AG04449 (cell line): Measurements from ENCODE around the gene ITPR1.

Experiments
- CTCF ChIA-PET: fragments of 350-600 bp; formaldehyde crosslinking; extraction: SDS; loops from one replicate; lab custom pipeline; 2021; ENCODE audit warnings: antibody characterized with exemption; lab: Yijun Ruan, JAX
- POLR2A ChIA-PET: fragments of 400-600, 350-600 bp; formaldehyde crosslinking; extraction: SDS; loops from one replicate; lab custom pipeline; 2020; ENCODE audit warnings: antibody characterized with exemption, inconsistent platforms; lab: Yijun Ruan, JAX
- DNase-seq: peaks from one replicate; pipeline ENCODE4 v3.0.0-alpha.2; 2010; ENCODE audit warnings: low read depth, low spot score
- H3K4me3 ChIP-seq: 2 replicates; pipeline ENCODE4 v1.5.1; 2011; ENCODE audit warnings: low read depth, mild to moderate bottlenecking, control low read depth, low read length
- CTCF ChIP-seq: IDR thresholded peaks from one replicate; pipeline ENCODE4 v1.5.1; 2011; ENCODE audit warnings: mild to moderate bottlenecking, moderate library complexity, low read length, control low read depth, inconsistent platforms; ENCODE audit not compliant: insufficient read depth; ENCODE audit errors: missing control alignments

The ITPR1 gene

DNA sequence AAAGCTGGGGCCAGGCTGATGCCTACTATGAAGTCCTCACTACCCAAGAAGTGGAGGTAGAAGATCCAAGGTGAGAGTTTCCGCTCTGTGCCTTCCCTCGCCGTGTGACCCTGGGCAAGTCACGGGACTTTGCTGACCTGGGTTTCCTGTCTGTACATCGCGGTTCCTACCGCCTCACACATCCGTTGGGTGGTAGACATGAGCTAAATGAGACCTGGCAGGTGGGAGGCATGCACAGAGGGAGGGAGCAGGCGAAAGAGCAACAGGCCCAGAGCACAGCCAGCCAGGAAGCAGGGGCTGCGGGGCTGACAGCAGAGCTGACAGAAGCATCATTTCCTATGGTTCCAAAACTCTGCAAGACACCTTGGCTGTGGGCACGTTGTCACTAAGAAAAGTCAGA lies 328.8 kb downstream of the ITPR1 start:
- no peak for TF ChIP-seq CTCF
- ChIA-PET POLR2A (no interaction called here), CTCF (no interaction called here)
- DNase-seq = no peak
- H3K4me3 ChIP-seq = no peak overlapping the region

- no peak for TF ChIP-seq CTCF
- H3K4me3 ChIP-seq = no peak overlapping the region
- DNase-seq = no peak
- ChIA-PET CTCF (no interaction called here), POLR2A (no interaction called here)
Measured at GRCh38 chr3:4822568-4822967, 329.4 kb downstream of the ITPR1 start.

DNA sequence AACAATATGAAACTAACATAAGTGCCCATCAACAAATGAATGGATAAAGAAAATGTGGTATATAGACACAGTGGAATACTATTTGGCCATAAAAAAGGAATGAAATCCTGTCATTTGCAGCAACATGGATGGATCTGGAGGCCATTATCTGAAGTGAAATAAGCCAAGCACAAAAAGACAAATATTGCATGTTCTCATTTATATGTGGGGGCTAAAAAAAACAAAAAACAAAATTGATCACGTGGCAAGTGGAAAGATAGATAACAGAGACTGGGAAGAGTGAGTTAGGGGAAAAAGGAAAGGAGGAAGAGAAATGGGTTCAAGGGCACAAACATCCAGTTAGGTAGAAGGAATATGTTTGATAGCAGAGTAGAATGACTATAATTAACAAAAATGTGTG lies 330.2 kb downstream of the ITPR1 start:
- no peak for DNase-seq
- ChIA-PET CTCF (no interaction called here), POLR2A (no interaction called here)
- no peak overlapping the region for H3K4me3 ChIP-seq
- TF ChIP-seq CTCF = no peak

DNA sequence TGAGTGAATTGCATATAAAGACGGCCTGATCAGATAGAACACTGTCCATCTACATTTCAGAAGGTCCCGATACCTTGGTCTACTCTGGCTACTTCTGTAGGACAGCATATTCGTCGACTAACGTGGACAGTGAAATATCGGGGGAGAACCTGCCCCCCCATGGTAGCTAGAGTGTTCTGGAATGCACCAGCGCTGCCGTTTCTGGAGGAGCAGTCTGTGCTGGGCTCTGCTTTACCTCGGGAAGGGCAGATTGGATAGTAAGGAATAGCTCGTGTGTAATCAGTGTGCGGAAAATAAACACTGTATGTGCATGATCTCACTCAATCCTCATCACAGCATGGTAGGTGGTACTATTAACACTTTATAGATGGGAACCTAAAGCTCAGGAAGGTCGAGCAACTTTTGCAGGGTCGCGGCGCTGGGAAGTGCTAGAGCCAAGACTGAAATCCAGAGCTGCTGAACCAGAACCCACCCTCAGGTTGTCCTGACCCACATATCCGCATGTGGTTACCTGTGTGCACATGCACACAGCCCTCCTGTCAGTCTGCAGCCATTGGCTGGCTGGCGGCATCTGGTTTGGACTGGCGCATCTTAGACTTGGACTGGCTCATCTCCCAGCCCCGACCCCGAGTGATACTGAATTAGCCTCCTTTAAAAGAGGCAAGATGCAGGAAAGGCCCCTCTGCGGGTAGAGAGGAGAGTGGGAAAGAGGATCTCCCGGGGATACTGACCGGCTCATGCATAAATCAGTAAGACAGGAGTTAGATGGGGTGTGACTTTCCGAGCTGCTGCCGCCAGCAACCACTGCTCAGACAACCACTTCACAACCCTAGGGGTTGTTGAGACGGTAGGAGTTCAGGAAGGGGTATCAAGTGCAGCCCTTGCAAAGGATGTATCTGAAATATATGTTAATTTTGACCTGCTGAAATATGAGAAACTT lies 331.1 kb downstream of the ITPR1 start:
- ChIA-PET CTCF (interaction anchor here (1.3 to 3.1 kb wide), 2 partner anchors 12 to 113 kb away, joined by 3 to 10 read pairs; no protein-coding TSS in a partner anchor), POLR2A (interaction anchor here (1.2 to 1.5 kb wide), 4 partner anchors 80 to 202 kb away, joined by 3 to 6 read pairs (median 4); partner anchors contain the start of gene BHLHE40)
- DNase-seq = no peak
- no peak overlapping the region for H3K4me3 ChIP-seq
- no peak for TF ChIP-seq CTCF

GRCh38 chr3:4824926-4825325 lies 331.8 kb downstream of the ITPR1 start:
- DNase-seq = peak; percentile 55
- CTCF ChIA-PET = interaction anchor here (1.3 to 3.1 kb wide), 3 partner anchors 10 to 113 kb away, joined by 3 to 10 read pairs (median 4); no protein-coding TSS in a partner anchor
- no peak for TF ChIP-seq CTCF
- POLR2A ChIA-PET = interaction anchor here (1.2 to 1.5 kb wide), 4 partner anchors 80 to 201 kb away, joined by 3 to 6 read pairs (median 4); partner anchors contain the start of gene BHLHE40
- no peak overlapping the region for H3K4me3 ChIP-seq
